Effector CD8-positive, alpha-beta T cell (primary cell): ENCODE data around the gene TST.

Experiments
- DNase-seq: peaks from one replicate; lab custom pipeline; 2025; lab: John Stamatoyannopoulos, UW

The TST gene

GRCh38 chr22:36982136-36982535 lies 37.1 kb downstream of the TST start:
- DNase-seq: no peak

GRCh38 chr22:36981247-36981775 lies 37.9 kb downstream of the TST start:
- DNase-seq: no peak

GRCh38 chr22:36979016-36979910 lies 40.0 kb downstream of the TST start:
- no peak for DNase-seq

GRCh38 chr22:36977947-36978660 lies 41.1 kb downstream of the TST start:
- peak; percentile 85 for DNase-seq

GRCh38 chr22:36977401-36977861 lies 41.8 kb downstream of the TST start:
- DNase-seq: peak; percentile 74

- DNase-seq: no peak
Measured at GRCh38 chr22:36976606-36977005, 42.6 kb downstream of the TST start.

- no peak for DNase-seq
Measured at GRCh38 chr22:36971341-36972125, 47.7 kb downstream of the TST start.

- no peak for DNase-seq
Measured at GRCh38 chr22:36968249-36968964, 50.8 kb downstream of the TST start.

GRCh38 chr22:36966851-36967540 lies 52.3 kb downstream of the TST start:
- no peak for DNase-seq

- no peak for DNase-seq
Measured at GRCh38 chr22:36965696-36966095, 53.6 kb downstream of the TST start.

- no peak for DNase-seq
Measured at GRCh38 chr22:36964106-36964505, 55.1 kb downstream of the TST start.

GRCh38 chr22:36963302-36963701 lies 55.9 kb downstream of the TST start:
- no peak for DNase-seq

- DNase-seq: no peak
Measured at GRCh38 chr22:36961626-36962025, 57.6 kb downstream of the TST start.
